Measurements from ENCODE around the gene CDH16. TPM values are rescaled to one million over a fixed set of nuclear protein-coding genes. Genes with fewer than 3 reads are reported as not detected.

CDH16 gene
- total and polyA plus RNA-seq, 2 of the 13 experiments (the other 11 are each of a cell fraction or from before 2014, with no cell fraction given) = 2.7 to 3.9 TPM

DNA sequence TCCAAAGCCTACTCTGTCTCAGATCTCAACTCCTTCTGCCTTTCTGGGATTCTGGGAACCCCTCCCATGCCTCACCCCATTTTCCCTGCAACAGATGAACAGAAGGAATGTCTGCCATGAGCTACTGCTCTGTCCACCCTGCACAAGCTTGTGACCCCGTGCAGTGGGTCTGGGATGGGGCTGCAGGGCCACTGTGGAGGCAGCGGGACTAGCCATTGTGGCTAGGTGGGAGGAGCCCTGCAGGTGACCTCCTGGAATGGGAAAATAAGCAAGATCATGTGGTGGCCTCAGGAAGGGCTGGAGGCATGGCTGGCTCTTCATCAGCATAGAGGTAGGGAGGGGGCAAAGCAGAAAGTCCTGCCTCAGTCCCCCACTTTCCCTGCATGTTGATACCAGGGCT lies 24.6 kb downstream of the CDH16 start:
- Histone ChIP-seq H4K20me1 (ENCODE audit: insufficient read depth, low read length) (no peaks in the 10 kb centered on the region), H3K79me2 (ENCODE audit: insufficient read depth, low read length) (no peaks in the 10 kb centered on the region), H3K9ac (ENCODE audit: insufficient read depth, low read depth, low read length) (no peak overlapping the region), H3K9me3 (ENCODE audit: low read length) (no peaks in the 10 kb centered on the region), H3K27ac (ENCODE audit: extremely low read length, insufficient read depth, low read length) (no peak overlapping the region), H3K4me2 (ENCODE audit: low read depth, low read length) (no peak overlapping the region), H3K36me3 (replicated peaks in 1 of 2; ENCODE audit: control insufficient read depth in 1 of 2, insufficient read depth in 2 of 2, low read length in 2 of 2) (no peaks in the 10 kb centered on the region; a peak in 1 of 5 replicates), H3K4me1 (ENCODE audit: insufficient read depth, low read length) (peaks cover 53% of the 10 kb centered on the region), H3K27me3 (ENCODE audit: control insufficient read depth in 1 of 2, insufficient read depth in 2 of 2, low read length in 2 of 2) (peaks cover 0 to 2% of the 10 kb centered on the region in 2 experiments; a peak in 1 of 5 replicates), H2AFZ (ENCODE audit: low read length) (no peak overlapping the region), H3K4me3 (replicated peaks in 1 of 3; ENCODE audit: insufficient read depth in 1 of 3, low read depth in 2 of 3, low read length in 3 of 3) (no peak overlapping the region)
- no peak for FAIRE-seq
- in situ Hi-C loops (cut with HindIII; ENCODE audit: extremely low pct_ligation_motif_present, low pct_unique_long_range_greater_than_20kb) (no loop called here), intact Hi-C loops (cut with micrococcal nuclease; ENCODE audit: unreplicated experiment) (loop anchor here (2.0 to 10.0 kb wide), 2 partner anchors 61 to 261 kb away; partner anchors contain the start of genes B3GNT9, FBXL8 and TRADD)
- WGBS (ENCODE audit: low lambda C conversion rate) = 35% methylated on average over 2 of the region's 2 CpGs
- no TSS peak for BruUV-seq (replicated peaks)
- ChIA-PET POLR2A (interaction anchor here (1.6 to 2.2 kb wide), 2 partner anchors 11 to 14 kb away, joined by 5 to 13 read pairs; partner anchors contain the start of gene PDP2), CTCF (ENCODE audit: low intra/inter-chr PET ratio, low total read pairs) (interaction anchor here (3.3 kb wide), 1 partner anchor 34 kb away, joined by 28 read pairs; no protein-coding TSS in a partner anchor)
- no peak for DNase-seq (ENCODE audit: low spot score)
- TF ChIP-seq ZNF546 (CRISPR knock-in tag; conservative IDR thresholded peaks at IDR 0.05) (no peak), ZBTB38 (CRISPR knock-in tag; IDR thresholded peaks at IDR 0.05) (no peak), THAP11 (CRISPR knock-in tag; IDR thresholded peaks at IDR 0.05) (no peak), SOX6 (IDR thresholded peaks at IDR 0.05) (no peak), SOX6 (CRISPR knock-in tag; IDR thresholded peaks at IDR 0.05) (no peak), FIP1L1 (IDR thresholded peaks at IDR 0.05; ENCODE audit: borderline replicate concordance, insufficient read depth, low read depth, low read length) (no peak), SNAI1 (CRISPR knock-in tag; IDR thresholded peaks at IDR 0.05; ENCODE audit: borderline replicate concordance) (no peak), ZNF12 (CRISPR knock-in tag; IDR thresholded peaks at IDR 0.05) (no peak), GFI1 (CRISPR knock-in tag; IDR thresholded peaks at IDR 0.05; ENCODE audit: borderline replicate concordance) (no peak), ZNF557 (CRISPR knock-in tag; IDR thresholded peaks at IDR 0.05) (no peak), HES4 (CRISPR knock-in tag; IDR thresholded peaks at IDR 0.05; ENCODE audit: borderline replicate concordance) (no peak)
- TF ChIP-seq, protein P1, sequence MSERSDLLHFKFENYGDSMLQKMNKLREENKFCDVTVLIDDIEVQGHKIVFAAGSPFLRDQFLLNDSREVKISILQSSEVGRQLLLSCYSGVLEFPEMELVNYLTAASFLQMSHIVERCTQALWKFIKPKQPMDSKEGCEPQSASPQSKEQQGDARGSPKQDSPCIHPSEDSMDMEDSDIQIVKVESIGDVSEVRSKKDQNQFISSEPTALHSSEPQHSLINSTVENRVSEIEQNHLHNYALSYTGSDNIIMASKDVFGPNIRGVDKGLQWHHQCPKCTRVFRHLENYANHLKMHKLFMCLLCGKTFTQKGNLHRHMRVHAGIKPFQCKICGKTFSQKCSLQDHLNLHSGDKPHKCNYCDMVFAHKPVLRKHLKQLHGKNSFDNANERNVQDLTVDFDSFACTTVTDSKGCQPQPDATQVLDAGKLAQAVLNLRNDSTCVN (CRISPR knock-in tag; IDR thresholded peaks at IDR 0.05; ENCODE audit: borderline replicate concordance) = no peak
- no peak; the same call in 2 of the 3 replicates for ATAC-seq

All from HepG2 (cell line).